22Rv1 (cell line): Measurements from ENCODE around the gene CREM.

Source experiments
- H3K27ac ChIP-seq: fragments of 450-650 bp; 2 replicates; pipeline ENCODE4 v1.5.1; 2017
- ZFX ChIP-seq: fragments of 450-650 bp; IDR thresholded peaks from 2 replicates; pipeline ENCODE4 v1.6.1; 2017; ENCODE audit warnings: antibody characterized with exemption, borderline replicate concordance
- TF ChIP-seq, protein P1 (sequence below): fragments of 450-650 bp; IDR thresholded peaks from 2 replicates; pipeline ENCODE4 v1.5.1; 2017; ENCODE audit warnings: mild to moderate bottlenecking

Gene CREM

DNA sequence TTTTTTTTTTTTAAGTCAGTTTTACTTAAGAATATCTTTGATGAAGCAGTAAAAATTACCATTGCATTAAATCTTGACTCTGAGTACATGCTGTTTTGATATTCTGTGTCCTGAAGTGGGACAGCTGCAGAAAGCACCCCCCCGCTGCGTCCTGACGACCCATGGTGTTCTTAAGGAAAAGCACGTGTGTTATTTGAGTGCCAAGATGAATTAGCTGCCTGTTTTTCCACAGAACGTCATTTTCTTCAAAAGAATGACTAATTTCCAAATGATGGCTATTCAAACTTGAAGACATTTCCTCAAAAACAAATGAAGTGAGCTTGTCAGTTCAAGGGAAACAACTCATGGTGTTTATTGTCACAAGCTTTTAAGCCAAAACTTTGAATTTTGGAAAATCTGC, 45.9 kb downstream of the CREM start:
- TF ChIP-seq, protein P1, sequence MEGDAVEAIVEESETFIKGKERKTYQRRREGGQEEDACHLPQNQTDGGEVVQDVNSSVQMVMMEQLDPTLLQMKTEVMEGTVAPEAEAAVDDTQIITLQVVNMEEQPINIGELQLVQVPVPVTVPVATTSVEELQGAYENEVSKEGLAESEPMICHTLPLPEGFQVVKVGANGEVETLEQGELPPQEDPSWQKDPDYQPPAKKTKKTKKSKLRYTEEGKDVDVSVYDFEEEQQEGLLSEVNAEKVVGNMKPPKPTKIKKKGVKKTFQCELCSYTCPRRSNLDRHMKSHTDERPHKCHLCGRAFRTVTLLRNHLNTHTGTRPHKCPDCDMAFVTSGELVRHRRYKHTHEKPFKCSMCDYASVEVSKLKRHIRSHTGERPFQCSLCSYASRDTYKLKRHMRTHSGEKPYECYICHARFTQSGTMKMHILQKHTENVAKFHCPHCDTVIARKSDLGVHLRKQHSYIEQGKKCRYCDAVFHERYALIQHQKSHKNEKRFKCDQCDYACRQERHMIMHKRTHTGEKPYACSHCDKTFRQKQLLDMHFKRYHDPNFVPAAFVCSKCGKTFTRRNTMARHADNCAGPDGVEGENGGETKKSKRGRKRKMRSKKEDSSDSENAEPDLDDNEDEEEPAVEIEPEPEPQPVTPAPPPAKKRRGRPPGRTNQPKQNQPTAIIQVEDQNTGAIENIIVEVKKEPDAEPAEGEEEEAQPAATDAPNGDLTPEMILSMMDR, result no peak
- no peak for TF ChIP-seq ZFX

DNA sequence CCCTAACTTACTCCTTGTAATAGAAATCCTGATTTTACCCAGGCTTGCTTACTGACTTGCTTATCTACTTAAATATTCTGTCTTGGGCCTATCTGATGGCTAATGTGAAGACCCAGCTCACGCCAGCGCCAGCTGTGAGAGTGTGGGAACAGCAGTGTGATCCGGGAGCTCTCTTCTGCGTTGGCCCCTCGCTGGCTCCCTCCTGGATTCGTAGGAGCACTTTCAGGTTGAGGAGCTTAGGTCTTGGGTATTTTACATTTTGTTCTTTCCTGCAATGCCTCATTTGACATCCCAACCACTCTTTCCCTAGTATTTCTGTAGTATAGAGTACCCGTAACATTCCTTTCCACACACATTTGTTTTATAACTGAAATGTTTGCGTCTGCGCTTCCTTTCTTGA, 51.7 kb downstream of the CREM start:
- no peak for TF ChIP-seq ZFX
- TF ChIP-seq, protein P1, result no peak
- H3K27ac ChIP-seq, result no peak overlapping the region

More for the DNA sequence above, 45.9 kb downstream of the CREM start:
- no peak overlapping the region for H3K27ac ChIP-seq

DNA sequence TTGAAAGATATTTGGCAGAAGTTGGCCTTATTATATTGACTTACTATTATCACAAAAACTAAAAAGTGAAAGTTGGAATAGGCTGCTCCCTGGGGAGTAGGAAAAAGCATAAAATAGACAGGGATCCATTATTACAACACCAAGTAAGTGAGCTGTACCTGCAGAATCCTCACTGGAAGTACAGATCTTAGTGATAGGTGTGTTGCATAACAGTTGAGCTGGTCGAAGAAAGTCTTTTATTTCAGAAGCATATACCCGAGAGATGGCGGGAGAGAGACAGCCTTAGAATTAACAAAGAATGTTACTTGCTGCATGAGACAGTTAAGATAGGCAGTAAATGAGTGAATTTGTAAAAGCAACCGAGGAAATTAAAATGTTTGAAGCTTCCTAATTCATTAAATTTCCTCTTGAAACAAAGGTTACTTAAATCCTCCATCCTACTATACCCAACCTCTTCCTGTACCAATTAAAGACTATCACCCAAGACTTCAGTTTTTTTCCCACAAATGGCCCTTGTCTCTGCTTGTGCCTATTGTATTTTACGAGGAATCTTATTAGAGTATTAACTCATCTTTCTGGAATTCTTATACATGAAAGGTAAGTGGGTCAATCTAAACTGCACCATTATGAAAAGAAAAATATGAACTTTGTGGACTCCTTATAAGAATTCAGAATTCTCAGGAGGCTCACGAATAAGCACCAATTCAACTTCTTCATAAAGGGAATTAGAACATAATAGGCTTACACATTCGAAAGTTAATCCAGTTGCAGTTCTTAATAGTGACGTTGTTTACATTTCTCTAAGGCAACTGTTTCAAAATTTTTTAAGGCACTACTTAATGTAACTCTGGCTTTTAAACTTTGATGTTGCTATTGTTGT, 56.2 kb downstream of the CREM start:
- H3K27ac ChIP-seq, result no peak overlapping the region
- TF ChIP-seq, protein P1, result no peak
- no peak for TF ChIP-seq ZFX

DNA sequence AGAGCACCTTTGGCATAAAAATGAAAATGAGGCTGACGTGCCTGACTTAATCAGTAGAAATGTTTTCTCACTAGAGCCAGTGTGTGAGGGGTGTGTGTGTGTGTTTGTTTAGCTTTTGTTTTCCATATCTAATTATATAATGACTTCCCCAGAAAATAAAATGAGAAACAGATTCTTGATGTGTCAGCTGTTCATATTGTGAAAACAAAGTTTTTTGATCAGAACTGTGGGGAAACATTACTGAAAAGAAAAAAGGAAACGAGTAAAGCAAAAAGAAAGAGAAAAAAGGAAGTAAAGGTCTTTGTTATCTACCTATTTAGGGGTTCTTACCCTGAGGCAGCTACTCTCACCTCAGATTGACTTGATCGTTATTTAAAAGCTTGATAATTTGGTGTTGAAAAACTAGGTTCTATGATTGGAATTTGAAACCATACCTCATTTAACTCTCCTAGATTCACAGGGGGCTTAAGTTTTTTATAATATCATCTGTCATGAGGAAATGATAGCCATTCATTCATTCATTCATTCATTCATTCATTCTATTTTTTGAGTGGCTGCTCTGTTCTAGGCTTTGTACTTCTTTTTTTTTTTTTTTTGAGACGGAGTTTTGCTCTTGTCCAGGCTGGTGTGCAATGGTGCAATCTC, 58.0 kb downstream of the CREM start:
- H3K27ac ChIP-seq, result no peak overlapping the region

DNA sequence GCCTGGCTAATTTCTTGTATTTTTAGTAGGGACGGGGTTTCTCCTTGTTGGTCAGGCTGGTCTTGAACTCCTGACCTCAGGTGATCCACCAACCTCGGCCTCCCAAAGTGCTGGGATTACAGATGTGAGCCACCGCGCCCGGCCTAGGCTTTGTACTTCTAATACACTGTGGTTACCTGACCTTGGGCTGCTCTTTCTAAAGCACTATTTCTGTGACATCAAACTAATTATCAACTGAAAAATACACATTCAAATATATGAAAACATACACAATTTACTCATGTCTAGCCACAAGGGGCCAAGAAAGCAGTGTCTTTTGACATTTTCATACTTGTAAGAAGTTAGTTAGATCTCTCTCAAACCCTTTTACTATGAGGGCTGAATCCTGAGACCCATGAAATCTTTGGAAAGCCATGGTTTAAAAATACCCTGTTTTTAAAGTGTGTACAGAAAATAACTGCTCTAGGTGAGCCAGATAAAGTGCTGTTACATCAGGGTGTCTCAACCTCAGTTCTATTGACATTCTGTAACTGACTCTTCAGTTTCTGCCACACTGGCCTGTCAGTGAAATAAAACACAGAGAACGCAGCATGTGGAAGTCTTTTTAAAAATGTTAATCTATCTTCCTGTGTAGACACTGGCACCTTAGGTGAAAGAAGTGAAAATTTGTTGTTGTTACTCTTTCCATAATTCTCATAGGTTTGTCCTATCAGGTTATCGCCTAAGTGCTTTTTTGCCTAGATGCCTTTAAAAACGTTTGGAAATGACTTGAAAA, 58.8 kb downstream of the CREM start:
- TF ChIP-seq, protein P1, result no peak
- no peak for TF ChIP-seq ZFX
- no peak overlapping the region for H3K27ac ChIP-seq

More for the DNA sequence above, 58.0 kb downstream of the CREM start:
- TF ChIP-seq, protein P1, result no peak
- no peak for TF ChIP-seq ZFX

DNA sequence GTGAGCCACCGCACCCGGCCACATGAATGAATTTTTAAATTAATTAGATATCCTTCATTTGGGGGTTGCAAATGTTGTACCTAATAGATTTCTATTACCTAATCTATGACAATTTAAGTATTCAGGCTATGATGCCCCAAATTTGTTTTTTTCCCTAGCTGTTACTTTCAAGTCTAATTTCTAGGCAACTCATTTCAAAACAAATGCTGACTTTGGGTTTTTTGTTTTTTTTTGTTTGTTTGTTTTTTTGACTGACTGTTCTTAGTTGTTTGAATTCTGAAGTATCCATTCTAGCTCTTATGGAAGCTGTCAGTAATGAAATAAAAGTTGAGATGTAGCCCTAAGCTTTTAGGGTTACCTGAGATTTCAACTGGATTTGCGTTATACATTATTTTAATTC, 62.3 kb downstream of the CREM start:
- H3K27ac ChIP-seq, result no peak overlapping the region
- TF ChIP-seq ZFX, result no peak
- TF ChIP-seq, protein P1, result no peak
